ENCODE results near the gene SP3. TPM values are rescaled to one million over a fixed set of nuclear protein-coding genes. Genes with fewer than 3 reads are reported as not detected.

SP3 gene
- total RNA-seq, 1 experiment from 2014 or later, result 80.2 TPM

GRCh38 chr2:173903601-173904394 lies 61.4 kb downstream of the SP3 start:
- ATAC-seq (no peak), DNase-seq (ENCODE audit: low read depth, low spot score) (no peak)
- ChIA-PET CTCF (no interaction called here), POLR2A (no interaction called here)
- H3K36me3 ChIP-seq (ENCODE audit: control insufficient read depth, insufficient read depth, low read length), result peaks cover 25% of the 10 kb centered on the region
- H3K4me3 ChIP-seq (ENCODE audit: low read depth in 2 of 2, low read length in 2 of 2), result no peak overlapping the region
- intact Hi-C loops (cut with micrococcal nuclease; ENCODE audit: unreplicated experiment), result no loop called here
- H3K4me1 ChIP-seq (ENCODE audit: control insufficient read depth, insufficient read depth, low read length), result no peaks in the 10 kb centered on the region
- H3K27me3 ChIP-seq (ENCODE audit: control insufficient read depth, insufficient read depth, low read length), result no peaks in the 10 kb centered on the region
- BruUV-seq (replicated peaks), result no TSS peak
- TF ChIP-seq REST (IDR thresholded peaks at IDR 0.05; ENCODE audit: insufficient read depth in 1 of 2, low read depth in 2 of 2, low read length in 1 of 2) (no peak), TCF7L2 (IDR thresholded peaks at IDR 0.05; ENCODE audit: low read depth, low read length) (no peak)
- in situ Hi-C loops (cut with HindIII; ENCODE audit: low pct_unique_long_range_greater_than_20kb, low sequenced_read_pairs), result no loop called here
- H3K9me3 ChIP-seq (ENCODE audit: control insufficient read depth, insufficient read depth, low read depth, low read length), result no peaks in the 10 kb centered on the region
- no peak overlapping the region for H3K27ac ChIP-seq (ENCODE audit: low read length)

- DNase-seq (ENCODE audit: low read depth, low spot score) (no peak), ATAC-seq (no peak)
- no peaks in the 10 kb centered on the region for H3K4me1 ChIP-seq (ENCODE audit: control insufficient read depth, insufficient read depth, low read length)
- ChIA-PET CTCF (no interaction called here), POLR2A (no interaction called here)
- no peaks in the 10 kb centered on the region for H3K9me3 ChIP-seq (ENCODE audit: control insufficient read depth, insufficient read depth, low read depth, low read length)
- no peak overlapping the region for H3K27ac ChIP-seq (ENCODE audit: low read length)
- H3K36me3 ChIP-seq (ENCODE audit: control insufficient read depth, insufficient read depth, low read length), result no peaks in the 10 kb centered on the region
- no peak for TF ChIP-seq TCF7L2 (IDR thresholded peaks at IDR 0.05; ENCODE audit: low read depth, low read length)
- TF ChIP-seq SIN3A (IDR thresholded peaks at IDR 0.05; ENCODE audit: borderline replicate concordance, insufficient read depth, low read depth, low read length), result no peak
- TF ChIP-seq REST (IDR thresholded peaks at IDR 0.05; ENCODE audit: insufficient read depth in 1 of 2, low read depth in 2 of 2, low read length in 1 of 2), result no peak
- no peak for TF ChIP-seq POLR2AphosphoS5 (IDR thresholded peaks at IDR 0.05; ENCODE audit: low read depth, low read length)
- TF ChIP-seq CTCF (IDR thresholded peaks at IDR 0.05), result no peak
- no peaks in the 10 kb centered on the region for H3K27me3 ChIP-seq (ENCODE audit: control insufficient read depth, insufficient read depth, low read length)
- in situ Hi-C loops (cut with HindIII; ENCODE audit: low pct_unique_long_range_greater_than_20kb, low sequenced_read_pairs), result no loop called here
- BruUV-seq (replicated peaks), result no TSS peak
- intact Hi-C loops (cut with micrococcal nuclease; ENCODE audit: unreplicated experiment), result no loop called here
- H3K4me3 ChIP-seq (ENCODE audit: low read depth in 2 of 2, low read length in 2 of 2), result no peak overlapping the region
These were observed 66.2 kb downstream of the SP3 start for GRCh38 chr2:173898996-173899395.

Data from Panc1 (cell line).